Fibroblast of skin of left quadriceps (primary cell): ENCODE measurements around the gene RIMS4.
"Not testable (repeated sequence)": the region's sequence is repeated elsewhere in the genome, so short reads cannot be mapped to it uniquely, and the experiment has no call there.

Source experiments
- DNase-seq, 2 experiments: peaks; one replicate each; pipeline ENCODE4 v3.0.0-alpha.2; 2013; ENCODE audit warnings: low read depth in 2 of 2

RIMS4 gene

GRCh38 chr20:44830995-44831394 lies 20.6 kb upstream of the RIMS4 start:
- DNase-seq = no peak

- no peak for DNase-seq
Measured at GRCh38 chr20:44830523-44830922, 20.2 kb upstream of the RIMS4 start.

- no peak for DNase-seq
Measured at GRCh38 chr20:44829688-44830087, 19.3 kb upstream of the RIMS4 start.

GRCh38 chr20:44828640-44829039 lies 18.3 kb upstream of the RIMS4 start:
- DNase-seq = no peak

- no peak for DNase-seq
Measured at GRCh38 chr20:44827401-44827800, 17.1 kb upstream of the RIMS4 start.

GRCh38 chr20:44821576-44821975 lies 11.2 kb upstream of the RIMS4 start:
- DNase-seq = not testable (repeated sequence)

- DNase-seq = no peak
Measured at GRCh38 chr20:44819936-44820335, 9.6 kb upstream of the RIMS4 start.

GRCh38 chr20:44817143-44817910 lies 7.0 kb upstream of the RIMS4 start:
- DNase-seq = no peak

- DNase-seq = no peak
Measured at GRCh38 chr20:44814937-44815336, 4.6 kb upstream of the RIMS4 start.

GRCh38 chr20:44811150-44811685 lies 872 bp upstream of the RIMS4 start:
- DNase-seq = no peak

GRCh38 chr20:44810061-44810390 lies 320 bp downstream of the RIMS4 start:
- DNase-seq = no peak

GRCh38 chr20:44809380-44810060 lies 826 bp downstream of the RIMS4 start:
- no peak for DNase-seq

GRCh38 chr20:44807684-44808056 lies 2.7 kb downstream of the RIMS4 start:
- no peak for DNase-seq

GRCh38 chr20:44807051-44807683 lies 3.2 kb downstream of the RIMS4 start:
- no peak for DNase-seq

- peak; percentile 1 to 4 for DNase-seq
Measured at GRCh38 chr20:44805979-44806620, 4.2 kb downstream of the RIMS4 start.

GRCh38 chr20:44805335-44805978 lies 4.9 kb downstream of the RIMS4 start:
- no peak for DNase-seq

GRCh38 chr20:44803383-44803941 lies 6.9 kb downstream of the RIMS4 start:
- DNase-seq = no peak

GRCh38 chr20:44802702-44803101 lies 7.6 kb downstream of the RIMS4 start:
- DNase-seq = no peak

- no peak for DNase-seq
Measured at GRCh38 chr20:44800391-44801046, 9.8 kb downstream of the RIMS4 start.

- DNase-seq = no peak
Measured at GRCh38 chr20:44799691-44800090, 10.7 kb downstream of the RIMS4 start.
